GM21423 (cell line): ENCODE results near the gene ANKRD60.

Experiments used
- ATAC-seq: cut with Tn5 transposase; IDR thresholded peaks from one replicate; pipeline ENCODE4 v1.9.1; 2021; ENCODE audit warnings: mild to moderate bottlenecking, moderate library complexity; ENCODE audit not compliant: unreplicated experiment

ANKRD60 gene

DNA sequence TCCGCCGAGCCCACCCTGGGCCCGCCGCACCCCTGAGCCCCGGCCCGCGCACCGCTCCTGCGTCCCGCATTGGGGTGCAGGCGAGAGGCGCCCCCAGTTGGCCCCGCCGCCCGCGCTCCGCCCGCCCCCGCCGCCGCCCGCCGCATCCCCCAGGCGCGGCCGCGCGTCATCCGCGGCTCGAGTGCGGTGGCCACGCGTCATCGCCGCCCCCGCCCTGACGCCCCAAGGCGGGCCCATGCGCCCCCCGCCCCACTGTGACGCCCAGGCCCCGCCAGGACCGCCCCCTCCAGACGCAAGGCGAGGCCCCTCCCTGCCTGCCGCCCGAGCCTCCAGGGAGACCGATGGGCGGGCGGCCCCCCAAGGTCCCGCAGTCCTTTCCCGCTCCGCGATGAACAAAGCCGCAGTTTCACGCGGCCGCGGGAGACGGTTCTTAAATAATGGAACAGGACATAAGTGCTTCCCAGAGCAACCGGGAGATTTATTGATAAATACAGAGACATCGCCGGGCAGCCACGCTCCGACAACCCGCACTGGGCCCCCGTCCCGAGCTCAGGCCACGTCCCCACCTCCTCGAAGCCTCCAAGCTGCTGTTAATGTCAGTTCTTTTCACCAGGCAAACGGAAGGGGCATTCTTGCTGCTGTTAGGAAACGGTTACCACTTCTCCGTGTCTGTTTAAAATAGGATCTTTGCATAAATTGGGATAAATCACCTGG, at the start of gene ANKRD60:
Gene ANKRD60 (minus strand): TSS at position 170 of the 714 bp plus-strand sequence. CDS start 0 bp downstream, at position 170.
- ATAC-seq: no peak

GRCh38 chr20:58277578-58278472, 49.4 kb upstream of the ANKRD60 start:
- no peak for ATAC-seq

DNA sequence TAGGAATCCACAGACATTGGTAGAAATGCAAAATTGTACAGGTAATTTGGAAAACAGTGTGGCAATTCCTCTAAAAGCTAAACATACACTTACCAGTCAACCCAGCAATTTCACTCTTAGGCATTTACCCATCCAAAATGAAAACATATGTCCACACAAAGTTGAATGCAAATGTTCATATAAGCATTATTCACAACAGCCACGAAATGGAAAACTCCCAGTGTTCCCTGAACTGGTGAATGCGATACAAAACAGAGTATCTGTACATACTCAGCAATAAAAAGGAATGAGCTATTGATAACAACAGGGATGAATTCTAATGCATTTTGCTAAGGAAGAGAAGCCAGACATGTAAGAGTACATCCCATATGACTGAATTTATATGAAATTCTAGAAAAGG, 48.7 kb upstream of the ANKRD60 start:
- ATAC-seq: no peak

DNA sequence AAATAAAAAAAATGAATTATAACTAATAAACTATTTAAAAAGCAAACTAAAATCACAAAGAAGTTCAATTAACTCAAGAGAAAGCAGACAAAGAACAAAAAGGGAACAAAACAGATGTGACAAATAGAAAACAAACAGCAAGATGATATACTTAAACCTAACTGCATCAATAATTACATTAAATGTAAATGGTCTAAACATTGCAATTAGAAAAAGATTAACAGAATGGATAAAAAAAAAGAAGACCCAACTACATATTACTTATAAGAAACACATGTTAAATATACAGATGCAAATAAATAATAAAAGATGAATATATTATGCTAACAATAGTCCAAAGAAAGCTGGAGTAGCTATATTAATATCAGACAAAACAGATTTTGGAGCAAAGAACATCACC, 45.9 kb upstream of the ANKRD60 start:
- no peak for ATAC-seq

DNA sequence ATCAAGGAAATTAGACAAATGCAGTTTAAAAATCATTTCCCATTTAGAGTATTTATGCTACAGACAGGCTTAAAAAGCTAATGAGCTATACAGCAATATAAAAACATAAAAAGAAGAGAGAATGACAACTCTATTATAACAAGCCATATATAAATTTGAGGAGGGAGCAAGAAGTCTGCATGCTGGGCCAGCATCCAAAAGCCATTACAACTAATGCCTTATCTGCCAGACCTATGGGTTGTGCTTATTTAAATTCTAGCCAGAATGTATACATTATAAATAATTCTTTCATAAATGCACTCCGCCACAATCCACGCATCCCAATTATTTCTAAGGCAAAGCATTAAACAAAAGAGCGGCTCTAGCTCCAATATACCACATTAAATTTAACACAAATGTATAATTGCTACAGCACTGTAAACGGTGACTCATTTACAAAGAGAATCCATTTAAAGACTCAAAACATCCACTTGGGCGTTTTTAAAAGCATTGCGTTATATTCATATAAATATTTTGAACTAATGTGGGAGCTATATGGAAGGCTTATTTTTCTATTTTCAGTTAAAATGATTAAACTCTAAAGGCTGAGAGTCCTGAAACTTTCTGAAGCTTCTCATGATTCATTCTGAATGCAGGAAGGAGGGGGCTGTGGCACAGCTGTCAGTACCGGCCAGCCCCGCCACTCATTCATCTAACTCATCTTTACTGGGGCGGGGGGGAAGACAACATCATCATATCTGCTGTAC, 43.3 kb upstream of the ANKRD60 start:
- no peak for ATAC-seq

DNA sequence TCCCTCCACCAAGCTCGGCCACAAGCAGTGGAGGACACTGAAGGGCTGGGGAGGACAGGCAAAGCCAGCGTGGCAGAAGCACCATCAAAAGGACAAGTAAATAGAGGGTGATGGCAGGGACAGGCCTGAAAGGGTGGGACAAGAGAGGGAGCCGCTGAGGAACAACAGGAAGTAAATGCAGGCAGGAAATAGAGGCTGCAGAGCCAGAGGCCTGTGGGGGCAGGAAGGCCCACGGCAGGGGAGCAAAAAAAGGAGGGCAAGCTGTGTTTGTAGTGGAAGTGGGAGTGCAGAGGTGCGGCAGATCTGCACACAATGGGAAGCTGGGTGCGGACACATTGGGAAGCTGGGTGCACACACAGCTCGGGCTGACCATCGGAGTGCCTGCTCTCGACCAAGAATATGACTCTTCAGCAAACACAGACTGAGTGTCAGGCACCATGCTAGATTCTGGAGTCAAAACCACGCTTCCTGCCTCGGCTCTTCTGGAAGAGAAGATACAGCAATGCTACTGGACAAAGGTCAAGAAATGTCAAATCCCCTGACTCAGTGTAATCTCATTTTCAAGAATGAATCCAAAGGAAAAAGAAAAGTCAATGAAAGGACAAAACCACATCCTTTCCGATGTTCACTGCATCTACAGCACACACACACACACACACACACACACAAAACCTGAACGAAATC, 40.6 kb upstream of the ANKRD60 start:
- no peak for ATAC-seq

DNA sequence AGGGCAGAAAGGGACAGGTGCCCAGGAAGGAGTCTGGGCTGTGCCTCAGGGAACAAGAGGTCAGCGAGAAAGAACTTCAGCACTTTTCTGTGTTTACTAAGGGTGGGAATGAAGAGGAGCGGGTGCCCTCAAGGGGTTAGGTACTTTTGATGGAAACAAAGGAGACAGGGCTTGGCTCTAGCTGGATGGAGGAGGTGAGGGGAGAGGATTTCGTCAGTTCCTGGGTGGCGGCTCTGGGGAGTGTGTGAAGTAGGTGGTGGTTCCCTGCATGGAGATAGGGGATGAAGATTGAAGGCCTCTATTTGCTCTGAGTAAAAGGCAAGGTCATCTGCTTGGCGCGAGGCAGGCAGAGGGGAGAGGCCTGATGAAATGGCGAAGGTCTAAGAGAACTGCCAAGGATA, 40.0 kb upstream of the ANKRD60 start:
- no peak for ATAC-seq

DNA sequence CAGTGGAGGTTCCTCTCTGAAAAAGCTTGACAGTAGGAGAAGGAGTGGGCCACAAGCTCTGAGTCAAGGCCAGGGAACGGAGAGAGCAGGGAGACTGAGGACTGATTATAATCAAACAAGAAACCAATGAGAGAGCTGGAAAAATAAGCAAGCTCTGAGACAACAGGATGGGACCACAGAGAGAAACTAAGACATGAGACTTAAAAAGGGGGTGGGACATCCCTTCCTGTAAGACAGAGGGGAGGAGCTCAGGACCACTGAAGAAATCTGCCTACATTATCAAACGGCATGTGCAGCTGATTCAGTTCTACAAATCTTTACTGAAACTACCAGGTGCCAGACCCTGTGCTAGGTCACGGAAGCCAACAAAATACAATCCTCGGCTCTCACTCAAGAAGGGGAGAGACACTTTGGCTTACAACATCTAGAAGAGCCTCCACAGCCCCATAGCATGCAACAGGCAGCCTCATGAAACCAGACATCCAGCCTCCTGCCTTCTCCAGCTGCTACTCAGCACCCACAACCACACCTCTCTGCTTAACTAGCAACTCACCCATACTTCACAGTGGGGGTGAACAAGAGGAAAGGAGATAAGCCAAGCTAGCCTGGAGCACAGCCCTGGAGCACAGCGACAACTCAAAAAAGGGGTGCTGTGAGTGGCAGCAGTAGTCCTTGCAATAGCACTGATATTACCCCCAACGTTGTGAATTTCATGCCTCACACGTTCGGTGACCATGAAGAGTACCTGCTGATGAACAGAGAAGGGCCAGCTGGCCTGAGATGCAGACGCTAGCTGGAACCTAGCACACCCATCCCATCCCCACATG, 39.1 kb upstream of the ANKRD60 start:
- no peak for ATAC-seq

DNA sequence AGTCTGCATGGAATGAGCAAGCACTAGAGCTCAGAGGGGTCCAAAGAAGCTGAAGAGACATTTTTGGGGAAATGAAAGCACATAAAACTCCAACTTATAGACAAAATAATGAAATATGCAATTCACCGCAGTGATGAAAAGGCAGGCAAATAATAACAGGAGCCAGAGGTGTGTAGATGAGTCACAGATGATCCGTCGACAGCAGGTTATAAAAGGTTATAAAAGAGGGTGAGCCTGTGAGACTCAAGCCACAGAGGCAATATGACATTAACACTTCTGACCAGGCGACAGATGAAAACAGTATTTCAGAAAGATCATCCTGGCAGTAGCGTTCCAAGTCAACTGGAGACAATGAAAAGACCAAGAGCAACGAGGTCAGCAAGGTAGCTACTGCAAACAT, 35.8 kb upstream of the ANKRD60 start:
- ATAC-seq: no peak

GRCh38 chr20:58261660-58262059, 33.2 kb upstream of the ANKRD60 start:
- ATAC-seq: no peak

DNA sequence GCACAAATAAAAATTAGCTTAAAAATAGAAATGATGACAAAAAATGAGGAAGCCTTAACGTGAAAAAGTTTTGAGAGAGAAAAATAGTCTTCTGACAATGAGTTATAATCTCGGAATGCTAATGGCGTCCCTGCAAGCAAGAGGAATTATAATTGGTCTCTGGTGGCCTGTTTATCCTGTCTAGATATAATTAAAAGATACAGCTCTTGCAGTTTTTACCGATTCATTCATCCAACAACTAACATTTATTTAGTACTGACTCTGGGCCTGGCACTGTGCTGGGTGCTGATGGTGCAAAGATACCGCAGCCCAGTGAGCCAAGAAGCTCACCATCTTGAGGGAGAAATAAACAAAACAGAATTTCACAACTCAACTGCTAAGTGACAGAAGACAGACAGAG, 31.6 kb upstream of the ANKRD60 start:
- no peak for ATAC-seq

- no peak for ATAC-seq
Observed at GRCh38 chr20:58256842-58257241, 28.4 kb upstream of the ANKRD60 start.

DNA sequence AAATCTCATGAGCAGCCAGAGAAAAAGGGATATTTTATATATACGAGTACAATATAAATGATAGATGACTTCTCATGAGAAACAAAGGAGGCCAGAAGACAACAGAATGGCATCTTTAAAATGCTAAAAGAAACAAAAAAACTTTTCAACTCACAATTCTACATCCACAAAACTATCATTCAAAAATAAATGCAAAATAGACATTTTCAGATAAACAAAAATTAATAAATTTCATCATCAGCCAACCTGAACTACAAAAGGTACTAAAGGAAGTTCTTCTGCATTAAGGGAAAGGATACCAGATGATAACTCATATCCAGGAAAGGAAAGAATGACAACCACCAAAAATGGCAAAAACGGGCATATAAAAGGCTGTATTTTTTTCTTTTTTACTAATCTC, 27.9 kb upstream of the ANKRD60 start:
- ATAC-seq: no peak

DNA sequence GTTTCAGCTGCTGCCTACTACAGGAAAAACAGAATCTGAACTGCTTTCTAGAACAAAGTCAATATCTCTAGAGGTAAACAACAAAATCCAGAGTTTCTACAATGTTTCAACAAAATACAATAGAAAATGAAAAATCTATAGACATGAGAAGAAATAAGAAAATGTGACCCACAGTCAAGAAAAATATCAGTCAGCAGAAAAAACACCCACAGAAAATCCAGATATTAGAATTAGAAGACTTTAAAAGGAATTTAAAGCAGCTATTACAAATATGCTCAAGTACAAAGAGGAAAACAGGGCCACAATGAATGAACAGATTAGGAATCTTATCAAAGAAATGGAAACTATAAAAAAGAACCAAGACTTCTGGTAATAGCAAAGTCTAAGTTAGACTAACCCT, 26.4 kb upstream of the ANKRD60 start:
- ATAC-seq: no peak

- no peak for ATAC-seq
Observed at GRCh38 chr20:58251979-58252591, 23.6 kb upstream of the ANKRD60 start.

DNA sequence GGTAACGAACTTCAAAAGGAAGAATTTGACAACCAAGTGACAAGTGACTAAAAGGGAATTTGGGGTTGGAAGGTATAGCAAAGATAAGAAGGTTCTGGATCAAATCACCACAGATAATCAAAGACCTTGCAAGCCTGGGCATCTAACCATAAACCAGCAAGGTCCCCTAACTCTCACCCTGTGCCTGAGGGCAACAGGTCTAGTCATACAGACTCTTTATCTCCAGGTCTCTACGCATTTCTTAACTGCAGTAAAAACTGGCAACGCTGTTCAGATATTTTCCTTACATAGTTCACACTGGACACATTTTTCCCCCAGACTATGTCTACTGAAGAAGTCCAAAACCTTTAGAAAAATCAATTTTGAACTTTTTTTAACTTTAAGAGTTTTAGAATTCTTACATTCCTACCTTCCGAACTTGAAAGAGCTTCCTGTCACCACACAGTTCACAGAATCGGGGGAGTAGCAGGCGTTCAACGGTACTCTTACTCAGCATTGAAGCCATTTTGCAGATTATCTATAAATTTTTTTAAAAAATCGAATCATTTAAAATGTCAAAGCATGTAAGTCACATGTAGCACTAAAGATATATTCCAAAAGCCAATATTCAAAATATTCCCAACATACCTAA, 23.0 kb upstream of the ANKRD60 start:
- no peak for ATAC-seq

DNA sequence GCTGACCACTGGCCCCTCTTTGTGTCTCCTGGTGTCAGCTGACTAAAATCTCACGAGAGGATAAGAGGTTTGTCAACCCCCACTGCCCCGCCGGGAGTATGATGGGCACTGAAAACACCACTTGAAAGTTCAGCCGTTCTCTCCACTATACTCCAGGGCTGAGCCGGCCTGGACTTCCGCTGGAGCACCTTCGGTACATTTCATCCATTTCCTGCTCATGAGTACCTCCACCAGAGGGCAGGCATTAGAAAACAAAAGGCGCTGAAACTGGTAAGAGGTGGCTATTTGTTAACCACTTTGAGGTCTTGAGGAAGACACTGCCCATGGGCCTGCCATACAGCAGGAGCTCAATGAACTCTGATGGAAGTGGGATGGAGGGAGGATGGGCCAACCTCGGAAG, 17.9 kb upstream of the ANKRD60 start:
- ATAC-seq: no peak

DNA sequence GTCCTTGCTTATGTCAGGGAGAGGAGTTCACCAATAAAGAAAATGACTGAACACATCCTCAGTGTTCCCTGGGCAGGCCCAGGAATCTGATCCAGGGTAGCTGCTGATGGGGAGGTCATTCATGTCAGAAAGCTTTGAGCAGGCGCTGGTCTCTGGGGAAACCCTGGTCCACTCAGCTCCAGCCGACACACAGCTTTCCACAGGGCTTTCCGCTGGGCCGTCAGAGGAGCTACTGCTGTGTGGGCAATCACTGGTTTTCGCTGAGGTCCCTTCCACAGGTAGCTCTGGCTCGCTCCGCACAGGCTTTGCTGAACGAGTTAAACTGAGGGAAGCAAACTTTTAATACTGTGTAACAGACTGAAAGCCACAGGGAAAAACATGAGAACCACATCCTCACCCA, 17.5 kb upstream of the ANKRD60 start:
- no peak for ATAC-seq

DNA sequence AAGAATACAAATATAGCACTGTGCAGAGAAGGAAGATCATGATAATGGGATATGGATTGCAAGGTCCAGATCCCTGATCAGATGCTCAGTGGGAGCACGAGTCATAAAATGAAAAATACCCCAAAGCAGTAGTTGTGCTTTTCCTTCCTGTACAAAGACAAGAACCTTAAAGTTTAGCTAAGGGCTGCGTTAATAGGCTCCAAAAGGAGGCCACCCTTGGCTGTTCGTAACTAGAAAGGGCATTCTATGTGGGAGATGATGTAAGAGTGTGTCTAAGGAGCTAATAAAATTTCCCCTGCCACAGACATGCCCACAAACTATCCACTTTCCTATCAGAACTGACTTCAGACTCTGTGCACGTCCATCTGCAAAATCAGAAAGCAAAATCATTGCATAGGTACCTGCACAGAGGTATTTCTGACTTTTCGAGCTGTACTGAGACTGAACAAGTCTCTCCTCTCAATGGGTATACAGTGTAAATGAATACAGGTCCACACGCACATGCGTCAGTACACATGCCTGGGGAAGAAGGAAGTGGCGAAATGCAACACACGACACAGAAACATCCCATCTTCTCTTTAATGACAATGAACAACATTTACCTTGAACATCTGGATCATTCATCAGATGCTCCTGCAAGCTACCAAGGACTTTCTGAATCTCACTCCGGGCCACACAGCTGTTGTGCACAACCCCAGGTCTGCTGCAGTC, 16.9 kb upstream of the ANKRD60 start:
- no peak for ATAC-seq
